ENCODE data around the gene PAEP.

PAEP gene

GRCh38 chr9:135615666-135616618, 54.4 kb downstream of the PAEP start:
- no peak overlapping the region for H3K4me3 ChIP-seq (ENCODE audit: low read depth, low read length)
- no peak for TF ChIP-seq CTCF (IDR thresholded peaks at IDR 0.05; ENCODE audit: low read depth, low read length)

Measured in WI38 (cell line).